H4 (cell line): ENCODE measurements around the gene DDIAS. TPM values are rescaled to one million over a fixed set of nuclear protein-coding genes. Genes with fewer than 3 reads are reported as not detected.
"Not testable (repeated sequence)": the region's sequence is repeated elsewhere in the genome, so short reads cannot be mapped to it uniquely, and the experiment has no call there.

ENCODE experiments used
- DNase-seq: peaks from one replicate; pipeline ENCODE4 v3.0.0-alpha.2; 2015; ENCODE audit warnings: low spot score
- total RNA-seq: library from RNA; depleted of rRNA; stranded (reverse); fragments of >200 nt; shearing (Covaris generic); gene quantifications from 2 replicates; pipeline ENCODE4 v1.2.3, GENCODE V29; 2014; rRNA removed

DDIAS gene
- total RNA-seq, 1 experiment from 2014 or later, result 18.7 TPM

DNA sequence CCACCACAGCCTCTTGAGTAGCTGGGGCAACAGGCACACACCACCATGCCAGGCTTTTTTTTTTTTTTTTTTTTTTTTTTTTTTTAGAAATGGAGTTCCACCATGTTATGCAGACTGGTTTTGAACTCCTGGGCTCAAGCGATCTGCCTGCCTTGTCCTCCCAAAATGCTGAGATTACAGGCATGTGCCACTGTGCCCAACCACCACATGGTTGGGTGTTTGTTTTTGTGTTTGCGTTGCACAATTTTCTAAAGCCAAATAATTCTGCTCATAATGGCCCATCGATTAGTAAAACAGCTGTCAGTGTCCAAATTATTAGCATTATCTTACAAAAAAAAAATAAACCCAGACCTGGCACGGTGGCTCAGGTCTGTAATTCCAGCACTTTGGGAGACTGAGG, 65.8 kb downstream of the DDIAS start:
- no peak for DNase-seq

- DNase-seq, result no peak
Measured at GRCh38 chr11:82969811-82970210, 68.3 kb downstream of the DDIAS start.

GRCh38 chr11:82970507-82971083, 69.1 kb downstream of the DDIAS start:
- DNase-seq, result not testable (repeated sequence)

DNA sequence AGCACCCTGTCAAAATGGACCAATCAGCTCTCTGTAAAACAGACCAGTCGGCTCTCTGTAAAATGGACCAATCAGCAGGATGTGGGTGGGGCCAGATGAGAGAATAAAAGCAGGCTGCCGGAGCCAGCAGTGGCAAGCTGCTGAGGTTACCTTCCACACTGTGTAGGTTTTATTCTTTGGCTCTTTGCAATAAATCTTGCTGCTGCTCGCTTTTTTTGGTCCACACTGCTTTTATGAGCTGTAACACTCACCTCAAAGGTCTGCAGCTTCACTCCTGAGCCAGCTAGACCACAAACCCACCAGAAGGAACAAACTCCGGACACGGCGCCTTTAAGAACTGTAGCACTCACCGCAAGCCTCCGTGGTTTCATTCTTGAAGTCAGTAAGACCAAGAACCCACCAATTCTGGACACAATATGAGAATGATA, 70.0 kb downstream of the DDIAS start:
- not testable (repeated sequence) for DNase-seq

GRCh38 chr11:82972103-82972502, 70.6 kb downstream of the DDIAS start:
- DNase-seq, result no peak

DNA sequence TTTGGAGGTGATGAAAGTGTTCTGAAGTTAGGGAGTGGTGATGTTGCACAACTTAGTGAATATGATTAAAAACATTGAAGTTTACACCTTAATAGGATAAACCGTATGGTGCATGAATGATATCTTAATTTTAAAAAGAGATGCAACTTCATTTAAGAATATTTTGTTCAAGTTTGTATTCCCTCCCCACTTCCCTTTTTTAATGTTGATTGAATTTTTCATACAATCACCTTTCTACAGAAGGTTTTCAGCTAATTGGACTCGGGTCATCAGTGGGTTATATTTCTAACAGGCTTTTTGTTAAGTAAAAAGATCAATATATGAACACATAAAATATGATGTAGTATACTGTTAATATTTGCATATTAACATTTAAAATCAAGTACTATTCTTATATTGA, 72.6 kb downstream of the DDIAS start:
- no peak for DNase-seq

GRCh38 chr11:82974851-82975250, 73.3 kb downstream of the DDIAS start:
- DNase-seq, result no peak

GRCh38 chr11:82975882-82976281, 74.3 kb downstream of the DDIAS start:
- no peak for DNase-seq

GRCh38 chr11:82976786-82977185, 75.2 kb downstream of the DDIAS start:
- DNase-seq, result no peak

DNA sequence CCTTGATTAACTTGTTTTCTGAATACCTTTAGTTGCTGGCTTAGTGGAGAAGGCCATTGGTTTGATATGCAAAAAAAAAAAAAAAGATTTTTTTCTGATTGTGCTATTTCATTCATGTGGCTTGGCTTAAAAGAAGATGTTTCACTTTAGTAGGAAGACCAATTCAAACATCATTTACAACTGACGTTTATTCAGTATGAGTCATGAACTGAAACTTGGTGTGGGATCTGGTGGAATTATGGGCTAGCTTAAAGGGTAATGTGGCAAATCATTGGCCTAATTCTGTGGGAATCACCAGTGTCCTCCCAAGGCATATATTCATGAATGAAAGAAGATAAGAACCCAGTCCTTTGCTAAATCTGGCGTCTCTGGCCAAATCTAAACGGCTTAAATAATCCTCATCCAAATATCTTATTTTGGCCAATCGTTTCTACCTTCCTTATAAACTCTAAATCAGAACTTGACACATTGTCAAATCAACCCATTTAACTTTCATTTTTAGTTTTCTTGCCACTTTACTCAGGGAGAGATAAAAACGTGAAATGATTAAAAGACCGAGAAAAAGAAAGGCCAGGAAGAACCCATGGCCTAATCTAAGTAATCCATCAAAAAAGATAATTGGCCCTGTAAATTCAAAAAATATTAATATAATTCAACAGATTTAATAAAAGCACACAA, 77.0 kb downstream of the DDIAS start:
- peak; percentile 33 for DNase-seq

- DNase-seq, result no peak
Measured at GRCh38 chr11:82979824-82980223, 78.3 kb downstream of the DDIAS start.

- DNase-seq, result peak; percentile 23
Measured at GRCh38 chr11:82980292-82980691, 78.8 kb downstream of the DDIAS start.

DNA sequence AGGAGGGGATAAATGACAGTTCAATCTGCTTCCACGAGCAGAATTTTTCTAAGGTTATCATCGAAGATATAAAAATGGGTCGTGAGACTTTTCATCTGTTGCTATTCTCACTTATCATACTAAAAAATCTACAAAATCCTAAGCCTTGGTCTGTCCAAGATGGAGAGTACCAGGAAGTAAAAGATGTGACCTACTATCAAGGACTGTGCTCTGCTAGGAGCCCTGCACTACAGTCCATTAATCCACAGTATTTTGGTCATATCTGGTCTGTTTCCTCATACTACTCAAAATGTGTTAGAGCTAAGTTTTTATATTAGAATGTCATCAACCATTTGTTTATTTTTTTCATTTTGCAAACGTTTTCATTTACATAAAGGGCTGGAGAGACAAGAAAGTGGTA, 79.4 kb downstream of the DDIAS start:
- no peak for DNase-seq

- no peak for DNase-seq
Measured at GRCh38 chr11:82981852-82982251, 80.3 kb downstream of the DDIAS start.

Other genes starting within 250 kb of the DDIAS start
- gene FAM181B, start 167.9 kb upstream of the DDIAS start, total RNA-seq, result not detected in 2 replicates
- 80.0 and 91.7 TPM in 2 replicates for gene PRCP, start 1.3 kb upstream of the DDIAS start, total RNA-seq
- gene RAB30, start 170.2 kb downstream of the DDIAS start, total RNA-seq, result 15.3 and 16.9 TPM in 2 replicates